ENCODE data around the gene MT1G. TPM values are rescaled to one million over a fixed set of nuclear protein-coding genes. Genes with fewer than 3 reads are reported as not detected.

MT1G gene
- total and polyA plus RNA-seq, 3 experiments from 2014 or later: 41.0 to 46.8 TPM; not detected in 1

DNA sequence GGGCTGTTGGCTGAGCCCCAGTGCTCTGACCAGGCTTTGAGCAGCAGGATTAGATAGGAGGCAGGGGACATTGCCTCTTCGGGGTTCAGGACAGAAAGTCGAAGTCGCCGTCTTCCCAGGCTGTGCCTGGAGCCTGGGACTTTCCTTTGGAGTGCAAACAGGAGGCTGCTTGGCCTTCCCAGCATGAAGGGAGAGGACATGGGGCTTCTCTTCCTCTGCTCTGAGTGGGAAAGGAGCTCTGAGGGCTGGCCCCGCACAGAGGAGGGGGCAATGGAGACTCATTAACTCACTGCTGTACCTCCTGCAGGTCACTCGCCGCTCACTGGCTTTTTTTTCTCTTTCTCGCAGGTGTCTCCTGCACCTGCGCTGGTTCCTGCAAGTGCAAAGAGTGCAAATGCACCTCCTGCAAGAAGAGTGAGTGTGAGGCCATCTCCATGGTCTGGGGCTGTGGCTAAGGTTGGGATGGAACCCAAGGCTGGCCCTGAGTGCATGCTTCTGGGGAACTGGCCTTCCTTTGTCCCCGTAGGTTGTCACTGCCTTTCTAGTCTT is 9.5 kb downstream of the MT1G start:
- Mint-ChIP-seq H3K4me3 (peak overlapping the region; percentile 92 to 98 (median 95)), H3K9me3 (no peaks in the 10 kb centered on the region), H3K27ac (peak overlapping the region; percentile 51 to 99 (median 94)), H3K27me3 (peaks cover 1 to 3% of the 10 kb centered on the region in 2 donors), H3K4me1 (peaks cover 27 to 51% (median 47%) of the 10 kb centered on the region in 3 donors), H3K36me3 (peaks cover 0 to 12% (median 0%) of the 10 kb centered on the region in 3 donors)
- peak overlapping the region; percentile 80 for H3K4me3 ChIP-seq (ENCODE audit: low read length)
- no peaks in the 10 kb centered on the region for H3K27me3 ChIP-seq (ENCODE audit: insufficient read depth, low read length, poor library complexity, severe bottlenecking)
- CTCF ChIA-PET: no interaction called here
- POLR2A ChIA-PET: interaction anchor here (1.5 kb wide), 1 partner anchor 25 kb away, joined by 7 read pairs; no protein-coding TSS in a partner anchor
- H3K27ac ChIP-seq (ENCODE audit: low read depth, low read length): peak overlapping the region; percentile 11
- DNase-seq: no peak
- H3K9me3 ChIP-seq (ENCODE audit: low read length): no peaks in the 10 kb centered on the region
- no peaks in the 10 kb centered on the region for H3K36me3 ChIP-seq (ENCODE audit: insufficient read depth, low read length)
- H3K4me1 ChIP-seq (ENCODE audit: insufficient read depth, low read length): peaks cover 23% of the 10 kb centered on the region

DNA sequence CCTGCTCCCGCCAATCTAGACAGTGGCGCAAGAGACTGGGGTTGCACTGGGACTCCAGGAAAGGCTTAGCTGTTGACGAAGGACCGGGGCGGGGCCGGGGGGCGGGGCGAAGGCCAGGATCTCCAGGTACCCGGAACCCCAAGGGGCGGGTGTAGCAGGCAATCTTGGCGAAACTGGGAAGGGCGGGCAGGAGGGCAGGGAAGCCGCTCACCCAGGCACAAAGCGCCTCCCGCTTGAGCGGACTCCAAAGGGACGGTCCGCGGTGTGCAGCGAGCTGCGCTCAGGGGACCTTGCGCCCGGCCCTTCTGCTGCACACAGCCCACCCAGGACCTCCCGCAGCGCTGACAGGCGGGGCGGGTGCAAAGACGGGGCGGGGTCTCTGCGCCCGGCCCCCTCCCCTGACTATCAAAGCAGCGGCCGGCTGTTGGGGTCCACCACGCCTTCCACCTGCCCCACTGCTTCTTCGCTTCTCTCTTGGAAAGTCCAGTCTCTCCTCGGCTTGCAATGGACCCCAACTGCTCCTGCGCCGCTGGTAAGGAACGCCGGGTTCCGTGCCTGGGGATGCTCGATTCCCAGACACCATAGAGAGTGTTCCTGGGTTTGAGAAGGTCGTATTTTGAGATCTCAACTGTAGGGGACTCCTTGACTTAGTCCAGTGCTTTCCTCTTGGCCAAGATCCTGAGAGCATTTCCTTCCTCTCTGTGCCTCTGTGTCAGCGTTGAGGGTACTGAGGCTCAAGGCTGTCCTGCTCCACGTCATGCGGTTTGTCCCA is 10.1 kb downstream of the MT1G start, which contains the start of gene MT1F:
Gene MT1F (plus strand): TSS at position 405 of the 772 bp plus-strand sequence. CDS start 100 bp downstream, at position 505.
- H3K9me3 ChIP-seq (ENCODE audit: low read length): no peaks in the 10 kb centered on the region
- H3K4me3 ChIP-seq (ENCODE audit: low read length): peak within 1 kb of the TSS; percentile 80
- peak within 1 kb of the TSS; percentile 51 for H3K27ac ChIP-seq (ENCODE audit: low read depth, low read length)
- H3K4me3 Mint-ChIP-seq: peak within 1 kb of the TSS; percentile 92 to 98 (median 95)
- peak; percentile 55 to 84 (median 68) for DNase-seq
- H3K27ac Mint-ChIP-seq: peak within 1 kb of the TSS; percentile 51 to 99 (median 94)
- H3K36me3 ChIP-seq (ENCODE audit: insufficient read depth, low read length): no peaks in the 10 kb centered on the region
- H3K4me1 Mint-ChIP-seq: peaks cover 24 to 48% (median 43%) of the 10 kb centered on the region in 3 donors
- peaks cover 1 to 10% of the 10 kb centered on the region in 2 donors for H3K27me3 Mint-ChIP-seq
- POLR2A ChIA-PET: interaction anchor here (0.6 to 1.5 kb wide), 4 partner anchors 14 to 25 kb away, joined by 3 to 14 read pairs (median 6); no protein-coding TSS in a partner anchor
- H3K9me3 Mint-ChIP-seq: no peaks in the 10 kb centered on the region
- peaks cover 0 to 11% (median 0%) of the 10 kb centered on the region in 3 donors for H3K36me3 Mint-ChIP-seq
- no peaks in the 10 kb centered on the region for H3K27me3 ChIP-seq (ENCODE audit: insufficient read depth, low read length, poor library complexity, severe bottlenecking)
- peaks cover 21% of the 10 kb centered on the region for H3K4me1 ChIP-seq (ENCODE audit: insufficient read depth, low read length)
- CTCF ChIA-PET: no interaction called here

DNA sequence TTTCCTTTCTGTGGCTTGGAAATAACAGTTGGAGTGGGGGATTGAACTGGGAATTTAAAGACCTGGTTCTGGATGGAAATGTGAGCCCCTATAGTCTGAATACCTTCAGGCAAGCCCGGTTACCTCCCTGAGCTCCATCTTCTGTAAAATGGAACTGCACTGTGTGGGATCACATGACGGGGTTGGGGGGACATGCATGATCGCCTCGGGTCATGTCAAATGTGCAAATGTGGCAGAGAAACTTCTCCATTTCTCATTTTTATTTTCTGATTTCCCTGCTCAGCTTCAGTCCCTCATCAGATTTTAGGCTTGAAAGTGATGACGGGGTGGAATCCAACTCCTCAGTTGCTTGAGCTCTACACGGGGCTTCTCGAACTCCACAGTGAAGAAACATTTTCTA is 14.6 kb downstream of the MT1G start:
- Mint-ChIP-seq H3K27ac (no peak overlapping the region), H3K4me1 (peaks cover 4 to 12% (median 11%) of the 10 kb centered on the region in 3 donors), H3K36me3 (peaks cover 0 to 6% (median 0%) of the 10 kb centered on the region in 3 donors), H3K4me3 (peak overlapping the region in 1 of 7 donors; percentile 32), H3K27me3 (peaks cover 6 to 37% of the 10 kb centered on the region in 2 donors), H3K9me3 (no peaks in the 10 kb centered on the region)
- H3K27me3 ChIP-seq (ENCODE audit: insufficient read depth, low read length, poor library complexity, severe bottlenecking): no peaks in the 10 kb centered on the region
- DNase-seq: no peak
- no peaks in the 10 kb centered on the region for H3K9me3 ChIP-seq (ENCODE audit: low read length)
- peaks cover 4% of the 10 kb centered on the region for H3K4me1 ChIP-seq (ENCODE audit: insufficient read depth, low read length)
- H3K36me3 ChIP-seq (ENCODE audit: insufficient read depth, low read length): no peaks in the 10 kb centered on the region
- no peak overlapping the region for H3K27ac ChIP-seq (ENCODE audit: low read depth, low read length)
- ChIA-PET POLR2A (no interaction called here), CTCF (interaction anchor here (1.0 to 2.4 kb wide), 3 partner anchors 8 to 10 kb away, joined by 3 to 8 read pairs (median 4); no protein-coding TSS in a partner anchor)
- H3K4me3 ChIP-seq (ENCODE audit: low read length): no peak overlapping the region

DNA sequence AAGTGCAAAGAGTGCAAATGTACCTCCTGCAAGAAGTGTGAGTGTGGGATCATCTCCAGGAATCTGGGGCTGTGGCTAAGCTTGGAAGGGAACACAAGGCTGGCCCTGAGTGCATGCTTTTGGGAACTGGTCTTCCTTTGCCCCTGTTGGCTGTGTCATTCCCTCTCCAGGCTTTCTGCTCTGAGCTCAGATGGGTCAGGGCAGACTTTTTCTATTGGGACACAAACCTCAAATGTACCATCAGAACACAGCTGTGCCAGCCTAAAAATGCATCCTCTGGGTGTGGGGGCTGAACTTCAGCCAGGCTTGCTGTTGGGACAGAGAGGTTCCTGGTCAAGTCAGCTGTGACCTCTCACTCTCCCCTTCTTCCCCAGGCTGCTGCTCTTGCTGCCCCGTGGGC is 15.3 kb downstream of the MT1G start:
- H3K4me3 Mint-ChIP-seq: no peak overlapping the region
- H3K36me3 Mint-ChIP-seq: peaks cover 0 to 3% (median 0%) of the 10 kb centered on the region in 3 donors
- POLR2A ChIA-PET: no interaction called here

DNA sequence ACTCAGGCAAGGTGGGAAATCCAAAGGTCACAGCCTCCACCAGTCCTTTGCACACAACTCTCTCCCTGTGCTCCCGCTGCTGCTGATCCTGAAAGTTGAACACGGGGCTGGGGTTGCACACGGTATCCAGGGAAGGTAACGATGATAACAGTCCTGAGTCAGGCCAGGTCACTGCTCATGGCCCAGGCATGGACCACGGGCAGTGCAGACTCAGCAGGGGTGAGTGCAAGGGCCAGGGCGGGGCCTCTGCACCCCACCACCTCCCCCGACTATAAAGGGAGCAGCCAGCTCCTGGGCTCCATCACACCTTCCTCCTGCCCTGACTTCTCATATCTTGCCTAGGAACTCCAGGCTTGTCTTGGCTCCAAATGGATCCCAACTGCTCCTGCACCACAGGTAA is 16.3 kb downstream of the MT1G start, which contains the start of gene MT1B:
Gene MT1B (plus strand): TSS at position 301 of the 400 bp plus-strand sequence. CDS start 68 bp downstream, at position 369.
- Mint-ChIP-seq H3K27me3 (peaks cover 11 to 37% of the 10 kb centered on the region in 2 donors), H3K27ac (no peak within 1 kb of the TSS), H3K4me1 (peaks cover 0 to under 1% (median 0%) of the 10 kb centered on the region in 3 donors), H3K4me3 (no peak within 1 kb of the TSS), H3K36me3 (no peaks in the 10 kb centered on the region), H3K9me3 (no peaks in the 10 kb centered on the region)
- no peak for DNase-seq
- H3K9me3 ChIP-seq (ENCODE audit: low read length): no peaks in the 10 kb centered on the region
- H3K27ac ChIP-seq (ENCODE audit: low read depth, low read length): no peak within 1 kb of the TSS
- no peaks in the 10 kb centered on the region for H3K27me3 ChIP-seq (ENCODE audit: insufficient read depth, low read length, poor library complexity, severe bottlenecking)
- POLR2A ChIA-PET: no interaction called here
- no peaks in the 10 kb centered on the region for H3K4me1 ChIP-seq (ENCODE audit: insufficient read depth, low read length)
- CTCF ChIA-PET: no interaction called here
- no peak within 1 kb of the TSS for H3K4me3 ChIP-seq (ENCODE audit: low read length)
- H3K36me3 ChIP-seq (ENCODE audit: insufficient read depth, low read length): no peaks in the 10 kb centered on the region

More for the DNA sequence above, 15.3 kb downstream of the MT1G start:
- Mint-ChIP-seq H3K27me3 (peaks cover 8 to 37% of the 10 kb centered on the region in 2 donors), H3K27ac (no peak overlapping the region), H3K4me1 (peaks cover 0 to 8% (median 7%) of the 10 kb centered on the region in 3 donors), H3K9me3 (no peaks in the 10 kb centered on the region)
- CTCF ChIA-PET: interaction anchor here (1.0 to 1.2 kb wide), 2 partner anchors 9 kb away, joined by 3 to 4 read pairs; no protein-coding TSS in a partner anchor
- DNase-seq: no peak
- Histone ChIP-seq H3K4me3 (ENCODE audit: low read length) (no peak overlapping the region), H3K4me1 (ENCODE audit: insufficient read depth, low read length) (no peaks in the 10 kb centered on the region), H3K36me3 (ENCODE audit: insufficient read depth, low read length) (no peaks in the 10 kb centered on the region), H3K27ac (ENCODE audit: low read depth, low read length) (no peak overlapping the region), H3K27me3 (ENCODE audit: insufficient read depth, low read length, poor library complexity, severe bottlenecking) (no peaks in the 10 kb centered on the region), H3K9me3 (ENCODE audit: low read length) (no peaks in the 10 kb centered on the region)

DNA sequence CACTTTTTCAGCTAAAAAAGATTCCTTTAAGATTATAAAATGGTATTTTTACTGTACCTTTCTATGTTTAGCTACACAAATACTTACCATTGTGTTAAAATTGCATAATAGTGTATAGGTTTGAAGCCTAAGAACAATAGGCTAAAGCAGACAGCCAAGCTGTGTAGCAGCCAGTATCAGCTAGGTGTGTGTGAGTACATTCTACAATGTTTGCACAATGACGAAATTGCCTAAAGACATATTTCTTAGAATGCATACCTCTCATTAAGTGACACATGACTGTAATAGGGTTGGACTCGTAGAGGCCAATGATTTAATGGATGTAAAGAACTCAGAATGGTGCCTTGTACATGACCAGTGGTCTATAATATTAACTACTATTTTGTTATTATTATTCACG is 18.0 kb downstream of the MT1G start:
- ChIA-PET CTCF (interaction anchor here (1.7 kb wide), 1 partner anchor 53 kb away, joined by 4 read pairs; no protein-coding TSS in a partner anchor), POLR2A (no interaction called here)
- H3K4me1 ChIP-seq (ENCODE audit: insufficient read depth, low read length): no peaks in the 10 kb centered on the region
- H3K27ac Mint-ChIP-seq: no peak overlapping the region
- no peak overlapping the region for H3K4me3 Mint-ChIP-seq
- H3K27ac ChIP-seq (ENCODE audit: low read depth, low read length): no peak overlapping the region
- H3K9me3 Mint-ChIP-seq: no peaks in the 10 kb centered on the region
- H3K36me3 ChIP-seq (ENCODE audit: insufficient read depth, low read length): no peaks in the 10 kb centered on the region
- peaks cover 12 to 37% of the 10 kb centered on the region in 2 donors for H3K27me3 Mint-ChIP-seq
- H3K27me3 ChIP-seq (ENCODE audit: insufficient read depth, low read length, poor library complexity, severe bottlenecking): no peaks in the 10 kb centered on the region
- no peaks in the 10 kb centered on the region for H3K36me3 Mint-ChIP-seq
- no peaks in the 10 kb centered on the region for H3K4me1 Mint-ChIP-seq
- H3K4me3 ChIP-seq (ENCODE audit: low read length): no peak overlapping the region
- no peak for DNase-seq
- H3K9me3 ChIP-seq (ENCODE audit: low read length): no peaks in the 10 kb centered on the region

DNA sequence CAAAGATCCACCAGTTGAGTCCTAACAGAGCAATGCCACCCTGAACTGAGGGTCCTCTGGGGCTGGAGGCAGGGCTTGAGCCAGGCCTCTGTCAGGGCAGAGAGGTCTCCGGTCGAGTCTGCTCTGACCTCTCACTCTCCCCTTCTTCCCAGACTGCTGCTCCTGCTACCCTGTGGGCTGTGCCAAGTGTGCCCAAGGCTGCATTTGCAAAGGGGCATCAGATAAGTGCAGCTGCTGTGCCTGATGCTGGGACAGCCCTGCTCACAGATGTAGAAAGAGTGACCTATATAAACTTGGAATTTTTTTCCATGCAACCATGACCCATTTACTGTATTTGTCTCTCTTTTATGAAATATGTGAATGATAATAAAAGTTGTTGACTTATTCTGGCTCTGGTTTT is 18.6 kb downstream of the MT1G start:
- H3K27me3 ChIP-seq (ENCODE audit: insufficient read depth, low read length, poor library complexity, severe bottlenecking): no peaks in the 10 kb centered on the region
- peaks cover 12 to 37% of the 10 kb centered on the region in 2 donors for H3K27me3 Mint-ChIP-seq
- no peaks in the 10 kb centered on the region for H3K9me3 Mint-ChIP-seq
- H3K4me1 Mint-ChIP-seq: peaks cover under 1 to 5% (median 4%) of the 10 kb centered on the region in 3 donors
- H3K36me3 Mint-ChIP-seq: no peaks in the 10 kb centered on the region
- H3K4me1 ChIP-seq (ENCODE audit: insufficient read depth, low read length): peaks cover 3% of the 10 kb centered on the region
- no peaks in the 10 kb centered on the region for H3K9me3 ChIP-seq (ENCODE audit: low read length)
- no peak overlapping the region for H3K27ac ChIP-seq (ENCODE audit: low read depth, low read length)
- CTCF ChIA-PET: interaction anchor here (1.7 kb wide), 1 partner anchor 53 kb away, joined by 4 read pairs; no protein-coding TSS in a partner anchor
- POLR2A ChIA-PET: no interaction called here
- DNase-seq: no peak
- no peak overlapping the region for H3K4me3 Mint-ChIP-seq
- H3K4me3 ChIP-seq (ENCODE audit: low read length): no peak overlapping the region
- H3K27ac Mint-ChIP-seq: no peak overlapping the region
- H3K36me3 ChIP-seq (ENCODE audit: insufficient read depth, low read length): no peaks in the 10 kb centered on the region
